Panc1 (cell line): ENCODE measurements around the gene MAPKAP1.

Source experiments
- SIN3A ChIP-seq: IDR thresholded peaks from 2 replicates; pipeline ENCODE4 v1.6.1; 2012; ENCODE audit warnings: low read depth, mild to moderate bottlenecking, low read length, moderate library complexity, borderline replicate concordance; ENCODE audit not compliant: insufficient read depth
- TCF7L2 ChIP-seq: IDR thresholded peaks from 2 replicates; pipeline ENCODE4 v1.6.1; 2011; ENCODE audit warnings: mild to moderate bottlenecking, low read depth, low read length, inconsistent platforms
- TF ChIP-seq, protein P1 (sequence below): fragments of 450-650 bp; IDR thresholded peaks from 2 replicates; pipeline ENCODE4 v1.5.1; 2017; ENCODE audit warnings: mild to moderate bottlenecking
- TF ChIP-seq, protein P2 (sequence below), 2 experiments: IDR thresholded peaks; 2 replicates each; pipeline ENCODE4 v1.6.1; 2011 to 2012; ENCODE audit warnings: low read depth in 2 of 2, control low read depth in 1 of 2, low read length in 1 of 2, mild to moderate bottlenecking in 1 of 2, moderate library complexity in 1 of 2; ENCODE audit not compliant: insufficient read depth in 1 of 2

DNA sequence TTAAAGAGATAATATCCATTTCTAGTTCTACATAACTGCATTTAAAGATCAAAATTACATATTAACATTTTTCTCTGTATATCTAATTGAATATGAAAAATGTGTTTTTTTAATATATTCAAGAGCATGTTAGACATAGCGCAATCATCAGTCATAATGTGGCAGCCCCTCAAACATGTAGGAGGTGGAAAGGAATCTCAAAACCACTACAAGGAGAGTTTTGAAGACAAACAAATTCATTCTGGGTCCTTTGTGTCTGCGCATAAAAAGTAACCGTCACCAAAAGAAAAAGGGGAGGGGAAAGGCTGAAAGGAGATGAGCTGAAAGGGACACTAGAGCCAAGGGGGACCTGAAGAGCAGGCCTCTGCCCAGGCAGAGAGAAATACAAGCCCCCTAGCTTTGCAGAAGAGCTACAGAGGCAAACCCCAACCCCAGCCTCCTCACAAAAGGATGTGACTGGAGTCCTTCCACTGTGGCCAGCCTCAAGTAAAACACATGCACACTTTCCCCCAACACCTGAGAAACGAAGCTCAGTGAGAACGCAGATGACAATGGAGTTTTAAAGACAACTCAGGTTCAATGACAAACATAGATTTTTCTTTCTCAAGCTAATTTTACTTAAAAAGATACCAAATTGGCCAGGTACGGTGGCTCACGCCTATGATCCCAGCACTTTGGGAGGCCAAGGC, 62.0 kb downstream of the MAPKAP1 start:
- TF ChIP-seq, protein P1, sequence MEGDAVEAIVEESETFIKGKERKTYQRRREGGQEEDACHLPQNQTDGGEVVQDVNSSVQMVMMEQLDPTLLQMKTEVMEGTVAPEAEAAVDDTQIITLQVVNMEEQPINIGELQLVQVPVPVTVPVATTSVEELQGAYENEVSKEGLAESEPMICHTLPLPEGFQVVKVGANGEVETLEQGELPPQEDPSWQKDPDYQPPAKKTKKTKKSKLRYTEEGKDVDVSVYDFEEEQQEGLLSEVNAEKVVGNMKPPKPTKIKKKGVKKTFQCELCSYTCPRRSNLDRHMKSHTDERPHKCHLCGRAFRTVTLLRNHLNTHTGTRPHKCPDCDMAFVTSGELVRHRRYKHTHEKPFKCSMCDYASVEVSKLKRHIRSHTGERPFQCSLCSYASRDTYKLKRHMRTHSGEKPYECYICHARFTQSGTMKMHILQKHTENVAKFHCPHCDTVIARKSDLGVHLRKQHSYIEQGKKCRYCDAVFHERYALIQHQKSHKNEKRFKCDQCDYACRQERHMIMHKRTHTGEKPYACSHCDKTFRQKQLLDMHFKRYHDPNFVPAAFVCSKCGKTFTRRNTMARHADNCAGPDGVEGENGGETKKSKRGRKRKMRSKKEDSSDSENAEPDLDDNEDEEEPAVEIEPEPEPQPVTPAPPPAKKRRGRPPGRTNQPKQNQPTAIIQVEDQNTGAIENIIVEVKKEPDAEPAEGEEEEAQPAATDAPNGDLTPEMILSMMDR: no peak
- TF ChIP-seq SIN3A: no peak
- TF ChIP-seq TCF7L2: no peak
- TF ChIP-seq, protein P2, sequence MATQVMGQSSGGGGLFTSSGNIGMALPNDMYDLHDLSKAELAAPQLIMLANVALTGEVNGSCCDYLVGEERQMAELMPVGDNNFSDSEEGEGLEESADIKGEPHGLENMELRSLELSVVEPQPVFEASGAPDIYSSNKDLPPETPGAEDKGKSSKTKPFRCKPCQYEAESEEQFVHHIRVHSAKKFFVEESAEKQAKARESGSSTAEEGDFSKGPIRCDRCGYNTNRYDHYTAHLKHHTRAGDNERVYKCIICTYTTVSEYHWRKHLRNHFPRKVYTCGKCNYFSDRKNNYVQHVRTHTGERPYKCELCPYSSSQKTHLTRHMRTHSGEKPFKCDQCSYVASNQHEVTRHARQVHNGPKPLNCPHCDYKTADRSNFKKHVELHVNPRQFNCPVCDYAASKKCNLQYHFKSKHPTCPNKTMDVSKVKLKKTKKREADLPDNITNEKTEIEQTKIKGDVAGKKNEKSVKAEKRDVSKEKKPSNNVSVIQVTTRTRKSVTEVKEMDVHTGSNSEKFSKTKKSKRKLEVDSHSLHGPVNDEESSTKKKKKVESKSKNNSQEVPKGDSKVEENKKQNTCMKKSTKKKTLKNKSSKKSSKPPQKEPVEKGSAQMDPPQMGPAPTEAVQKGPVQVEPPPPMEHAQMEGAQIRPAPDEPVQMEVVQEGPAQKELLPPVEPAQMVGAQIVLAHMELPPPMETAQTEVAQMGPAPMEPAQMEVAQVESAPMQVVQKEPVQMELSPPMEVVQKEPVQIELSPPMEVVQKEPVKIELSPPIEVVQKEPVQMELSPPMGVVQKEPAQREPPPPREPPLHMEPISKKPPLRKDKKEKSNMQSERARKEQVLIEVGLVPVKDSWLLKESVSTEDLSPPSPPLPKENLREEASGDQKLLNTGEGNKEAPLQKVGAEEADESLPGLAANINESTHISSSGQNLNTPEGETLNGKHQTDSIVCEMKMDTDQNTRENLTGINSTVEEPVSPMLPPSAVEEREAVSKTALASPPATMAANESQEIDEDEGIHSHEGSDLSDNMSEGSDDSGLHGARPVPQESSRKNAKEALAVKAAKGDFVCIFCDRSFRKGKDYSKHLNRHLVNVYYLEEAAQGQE (IDR thresholded peaks at IDR 0.05; ENCODE audit: insufficient read depth in 1 of 2, low read depth in 2 of 2, low read length in 1 of 2): no peak
